Heart right ventricle (tissue), 16 donors: ENCODE data around the gene CADPS2. TPM values are rescaled to one million over a fixed set of nuclear protein-coding genes. Genes with fewer than 3 reads are reported as not detected.

Source experiments
- ATAC-seq, 8 donors: fragments of 200-7000 bp; cut with Tn5 transposase; one replicate each; pipeline ENCODE4 v1.9.1; 2020; ENCODE audit warnings: mild to moderate bottlenecking in 8 of 8, moderate library complexity in 8 of 8, moderate number of reproducible peaks in 1 of 8
- DNase-seq, 2 donors: peaks; one replicate each; pipeline ENCODE4 v3.0.0-alpha.2; 2020
- H3K27ac ChIP-seq, 10 donors: fragments of 200-600 bp; sonication (generic) in 2 of 10; one replicate each; pipeline versions ENCODE4 v1.5.0 to v1.8.0; 2020 to 2022; ENCODE audit warnings: mild to moderate bottlenecking in 3 of 10
- H3K27me3 ChIP-seq, 7 donors: fragments of 200-600 bp; one replicate each; pipeline ENCODE4 v1.8.0; 2021 to 2022; ENCODE audit warnings: mild to moderate bottlenecking in 2 of 7
- H3K36me3 ChIP-seq, 9 donors: fragments of 200-600 bp; sonication (generic) in 1 of 9; one replicate each; pipeline versions ENCODE4 v1.5.0 to v1.8.0; 2020 to 2022; ENCODE audit warnings: mild to moderate bottlenecking in 2 of 9
- H3K4me1 ChIP-seq, 9 donors: fragments of 200-600 bp; sonication (generic) in 1 of 9; one replicate each; pipeline versions ENCODE4 v1.5.0 to v1.8.0; 2020 to 2022; ENCODE audit warnings: mild to moderate bottlenecking in 4 of 9
- H3K4me3 ChIP-seq, 10 donors: fragments of 200-600 bp; sonication (generic) in 2 of 10; one replicate each; pipeline versions ENCODE4 v1.5.0 to v1.8.0; 2020 to 2022; ENCODE audit warnings: mild to moderate bottlenecking in 7 of 10, moderate library complexity in 2 of 10
- H3K9me3 ChIP-seq, 11 donors: fragments of 200-600 bp in 10 of 11; sonication (generic) in 2 of 11; one replicate each; pipeline versions ENCODE4 v1.5.0 to v1.8.0; 2013 to 2022; ENCODE audit warnings: mild to moderate bottlenecking in 2 of 11, control low read depth in 1 of 11, moderate library complexity in 1 of 11
- CTCF ChIP-seq, 9 donors: fragments of 200-600 bp; sonication (generic) in 2 of 9; IDR thresholded peaks; one replicate each; pipeline versions ENCODE4 v1.5.0 to v1.8.0; 2021 to 2022; ENCODE audit warnings: antibody characterized with exemption in 9 of 9, mild to moderate bottlenecking in 5 of 9, moderate library complexity in 1 of 9
- WGBS, 2 donors: extraction: QIAGEN DNeasy Blood & Tissue Kit; methylation state at CpG; one replicate each; pipeline ENCODE4 v1.1.7; 2013; ENCODE audit warnings: inconsistent platforms in 1 of 2; 5-methylcytosine and 5-hydroxymethylcytosine counted together
- intact Hi-C, 10 donors: fragments of 100-400 bp; cut with DNase I; formaldehyde crosslinking; loops; one replicate each; pipeline versions ENCODE4 v1.11.1 to v1.14.2; 2022
- polyA plus RNA-seq, 2 donors: library from polyadenylated mRNA; stranded (reverse); fragments of 200-250 nt; gene quantifications; one replicate each; pipeline ENCODE4 v1.2.3, GENCODE V29; 2013
- total RNA-seq, 10 donors: library from RNA; stranded (reverse); fragmentation: NEBNext Ultra II Directional in 3 of 10; extraction: Animal tissue kit (Norgen Biotek cat#: 25700) in 3 of 10; gene quantifications; one replicate each; pipeline versions ENCODE4 v1.2.1 to v1.2.4, GENCODE V29; 2021 to 2023
- donor health status: Arrhythmogenic right ventricular cardiomyopathy.
- donor health status: ischemic (EF 13 %, LVEDD 7.1; RV severe dilation, severe dysfunction).
- donor health status: healthy with polysubstance abuse.
- donor health status: DM: no; HTN: yes; CAD: no.
- donor health status: DM: no; HTN: no; CAD: no.
- donor health status: ischemic (EF 25% LVEDD 6.9; RV normal size, moderate dysfunction).
- donor health status: ischemic (EF 25% LVEDD 5.7; RV mildly dilated, moderate dysfunction).
- donor health status: healthy.
- donor health status: DM: yes; HTN: yes; CAD: no.
- donor health status: Ischemic cardiomyopathy.
- donor health status: ischemic (EF 35%, LVEDD 5.7; RV mildly dilated, moderate dysfunction).
- donor health status: nonischemic (EF 11% LVEDD 7.7; RV severe dilation, severe dysfunction).
- donor health status: DM: yes; HTN: yes; CAD: no.
- donor health status: PGD.
- donor health status: ischemic (EF 29% LVEDD 5.4; RV normal size, mild dysfunction).
- donor health status: nonischemic (EF 23%, LVEDD 6.1; RV moderate dilation, normal function).

The CADPS2 gene
- total and polyA plus RNA-seq, 12 donors: 3.6 to 25.7 (median 6.6) TPM

GRCh38 chr7:122736183-122736582 lies 150.1 kb downstream of the CADPS2 start:
- Histone ChIP-seq H3K36me3 (no peaks in the 10 kb centered on the region), H3K9me3 (peaks cover 0 to 4% (median 0%) of the 10 kb centered on the region in 11 donors), H3K27ac (no peak overlapping the region), H3K27me3 (no peaks in the 10 kb centered on the region), H3K4me1 (no peaks in the 10 kb centered on the region), H3K4me3 (no peak overlapping the region)
- ATAC-seq: no peak
- no peak for DNase-seq
- WGBS, 2 donors: 92 to 93% methylated on average over 1 of the region's 1 CpG
- TF ChIP-seq CTCF (IDR thresholded peaks at IDR 0.05): no peak
- intact Hi-C loops: no loop called here

- Histone ChIP-seq H3K36me3 (no peaks in the 10 kb centered on the region), H3K27ac (no peak overlapping the region), H3K4me1 (no peaks in the 10 kb centered on the region), H3K9me3 (peaks cover 0 to 12% (median 0%) of the 10 kb centered on the region in 11 donors), H3K27me3 (no peaks in the 10 kb centered on the region), H3K4me3 (no peak overlapping the region)
- ATAC-seq (no peak), DNase-seq (no peak)
- TF ChIP-seq CTCF (IDR thresholded peaks at IDR 0.05): no peak
- 16 to 47% methylated on average over 1 of the region's 1 CpG for WGBS, 2 donors
- intact Hi-C loops: no loop called here
Measured at GRCh38 chr7:122727759-122728158, 158.5 kb downstream of the CADPS2 start.

GRCh38 chr7:122727354-122727753 lies 158.9 kb downstream of the CADPS2 start:
- DNase-seq (no peak), ATAC-seq (no peak)
- intact Hi-C loops: no loop called here
- Histone ChIP-seq H3K27me3 (no peaks in the 10 kb centered on the region), H3K4me1 (no peaks in the 10 kb centered on the region), H3K4me3 (no peak overlapping the region), H3K36me3 (no peaks in the 10 kb centered on the region), H3K9me3 (peaks cover 0 to 12% (median 0%) of the 10 kb centered on the region in 11 donors), H3K27ac (peak overlapping the region in 1 of 10 donors; percentile 44)
- no peak for TF ChIP-seq CTCF (IDR thresholded peaks at IDR 0.05)

GRCh38 chr7:122726881-122727280 lies 159.4 kb downstream of the CADPS2 start:
- peaks cover 0 to 12% (median 0%) of the 10 kb centered on the region in 11 donors for H3K9me3 ChIP-seq
- 42 to 48% methylated on average over 2 of the region's 2 CpGs for WGBS, 2 donors
- no peak for TF ChIP-seq CTCF (IDR thresholded peaks at IDR 0.05)
- H3K36me3 ChIP-seq: no peaks in the 10 kb centered on the region
- no peak for ATAC-seq
- no peaks in the 10 kb centered on the region for H3K27me3 ChIP-seq
- H3K4me3 ChIP-seq: no peak overlapping the region
- H3K4me1 ChIP-seq: no peaks in the 10 kb centered on the region
- peak overlapping the region in 1 of 10 donors; percentile 44 for H3K27ac ChIP-seq
- DNase-seq: no peak
- intact Hi-C loops: no loop called here
